ACHN (cell line): ENCODE results near the gene REG4.
"Not testable (repeated sequence)": the region's sequence is repeated elsewhere in the genome, so short reads cannot be mapped to it uniquely, and the experiment has no call there.

Source experiments
- DNase-seq: peaks from one replicate; pipeline ENCODE4 v3.0.0-alpha.2; 2015
- in situ Hi-C: cut with HindIII; loops from 2 replicates; pipeline ENCODE4 v1.10.0; 2017; ENCODE audit warnings: low sequenced_read_pairs, low pct_ligation_motif_present, low pct_unique_long_range_greater_than_20kb

The REG4 gene

DNA sequence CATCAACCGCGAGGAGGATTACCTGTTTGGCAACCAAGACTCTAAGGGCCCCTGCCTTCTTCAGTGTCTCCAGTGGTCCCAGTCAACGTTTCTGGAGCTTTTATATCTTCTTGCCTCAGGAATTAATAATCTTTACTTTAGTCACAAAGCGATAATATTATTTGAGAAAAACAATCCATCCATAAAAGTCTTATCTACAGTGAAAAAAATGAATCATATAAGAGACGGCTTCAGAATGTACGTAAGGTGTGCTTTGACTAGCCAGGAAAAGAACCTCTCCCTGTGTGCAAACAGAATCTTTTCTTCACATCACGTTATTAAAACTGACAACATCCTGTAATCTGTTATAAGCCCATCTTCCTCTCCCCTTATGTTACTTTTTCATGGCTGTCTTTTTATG lies at the start of gene REG4:
REG4 (minus strand) TSS at position 74 of the 400 bp plus-strand sequence. CDS start 2,691 bp downstream, outside the sequence.
- DNase-seq = no peak
- in situ Hi-C loops = no loop called here

DNA sequence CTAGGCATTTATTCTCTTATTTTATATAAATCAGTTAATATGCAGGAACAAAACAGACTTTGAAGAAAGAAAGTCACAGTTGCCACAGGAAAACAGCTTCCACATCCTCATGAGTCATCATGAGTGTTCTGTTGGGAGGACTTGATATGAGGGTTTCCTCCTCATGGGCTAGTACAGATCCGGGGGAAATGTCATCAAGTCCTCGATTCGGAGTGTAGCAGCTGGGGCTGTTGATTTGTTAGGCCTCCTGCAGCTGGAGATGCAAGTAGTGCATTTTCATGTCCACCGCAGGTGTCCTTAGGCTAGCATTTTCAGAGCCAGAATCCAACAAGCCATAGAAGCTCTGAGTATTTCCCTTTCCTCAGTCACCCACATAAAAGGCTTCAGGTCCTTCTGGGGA lies 48.4 kb upstream of the REG4 start:
- in situ Hi-C loops = no loop called here
- DNase-seq = peak; percentile 41

DNA sequence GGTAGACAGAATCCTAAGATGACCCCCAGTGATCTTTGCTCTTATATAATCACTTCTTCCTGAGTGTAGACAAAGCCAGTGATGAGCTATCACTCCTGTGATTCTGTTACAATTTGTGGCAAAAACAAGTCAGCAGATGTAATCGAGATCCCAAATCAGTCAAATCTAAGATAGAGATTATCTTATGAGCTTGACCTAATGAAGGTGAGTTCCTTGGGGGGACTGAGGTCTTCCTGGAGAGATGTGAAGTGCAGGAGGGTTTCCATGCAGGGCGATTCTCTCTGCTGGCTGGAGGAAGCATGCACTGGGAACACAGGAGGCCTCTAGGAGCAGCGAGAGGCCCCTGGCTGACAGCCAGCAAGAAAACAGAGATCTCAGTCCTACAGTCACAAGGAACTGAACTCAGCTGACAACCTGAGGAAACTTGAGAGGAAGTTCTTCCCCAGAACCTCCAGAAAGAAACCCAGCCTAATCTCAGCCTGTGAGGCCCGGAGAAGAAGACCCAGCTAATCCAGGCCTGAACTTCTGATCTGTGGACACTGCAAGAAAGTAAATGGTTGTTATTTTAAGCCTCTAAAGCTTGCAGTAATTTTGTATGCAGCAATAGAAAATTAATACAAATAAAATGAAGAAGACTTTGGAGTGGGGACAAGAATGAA lies 47.4 kb upstream of the REG4 start:
- DNase-seq, in situ Hi-C loops: not testable (repeated sequence)

GRCh38 chr1:119858126-119858525 lies 46.9 kb upstream of the REG4 start:
- DNase-seq = no peak
- in situ Hi-C loops = no loop called here

GRCh38 chr1:119853155-119853554 lies 41.9 kb upstream of the REG4 start:
- in situ Hi-C loops = no loop called here
- no peak for DNase-seq

GRCh38 chr1:119844206-119844605 lies 32.9 kb upstream of the REG4 start:
- peak; percentile 1 for DNase-seq
- in situ Hi-C loops = not testable (repeated sequence)

DNA sequence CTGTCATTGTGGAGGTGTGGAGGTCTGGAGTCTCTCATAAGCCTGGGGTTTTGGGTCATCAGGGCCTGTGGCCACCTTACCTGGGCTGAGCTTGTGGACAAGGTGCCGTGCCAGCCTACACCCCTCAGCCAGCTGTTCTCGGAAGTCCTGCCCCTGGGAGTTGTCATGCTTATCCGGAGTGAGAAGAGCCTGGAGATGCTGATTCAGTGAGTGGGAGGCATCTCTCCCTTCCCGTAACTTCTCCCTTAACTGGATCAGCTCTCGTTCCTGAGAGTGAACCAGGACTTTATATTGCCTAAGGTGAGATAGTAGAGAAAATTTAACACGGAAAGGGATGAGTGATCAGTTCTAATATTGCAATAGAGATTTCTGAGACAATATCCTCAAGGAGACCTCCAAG lies 30.0 kb upstream of the REG4 start:
- DNase-seq = no peak
- in situ Hi-C loops = no loop called here

- in situ Hi-C loops = no loop called here
- DNase-seq = no peak
These were observed 29.5 kb upstream of the REG4 start for GRCh38 chr1:119840745-119841144.

- in situ Hi-C loops = no loop called here
- DNase-seq = no peak
These were observed 27.0 kb upstream of the REG4 start for GRCh38 chr1:119838236-119838635.

DNA sequence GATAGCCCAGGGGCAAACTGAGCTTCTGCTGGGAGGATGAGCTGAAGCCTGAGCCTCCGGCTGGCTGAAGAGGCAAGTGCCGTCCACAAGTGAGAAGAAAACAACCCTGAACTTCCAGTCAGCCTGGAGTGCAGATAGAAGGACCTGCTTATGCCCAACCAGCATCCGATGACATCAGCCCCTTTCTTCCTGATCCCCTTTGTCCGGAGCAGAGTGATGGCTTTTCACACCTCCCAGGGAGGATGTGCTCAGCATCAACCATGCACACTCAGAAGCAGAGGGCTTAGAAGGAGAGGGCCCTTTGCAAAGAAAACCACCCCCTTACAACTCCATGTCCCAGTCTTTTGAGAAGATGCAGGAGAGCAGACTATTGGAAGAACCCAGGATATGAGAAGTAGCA lies 23.7 kb upstream of the REG4 start:
- in situ Hi-C loops = no loop called here
- DNase-seq = no peak

- in situ Hi-C loops = no loop called here
- no peak for DNase-seq
These were observed 19.8 kb upstream of the REG4 start for GRCh38 chr1:119831027-119831426.

GRCh38 chr1:119829625-119830024 lies 18.4 kb upstream of the REG4 start:
- DNase-seq = no peak
- in situ Hi-C loops = no loop called here

DNA sequence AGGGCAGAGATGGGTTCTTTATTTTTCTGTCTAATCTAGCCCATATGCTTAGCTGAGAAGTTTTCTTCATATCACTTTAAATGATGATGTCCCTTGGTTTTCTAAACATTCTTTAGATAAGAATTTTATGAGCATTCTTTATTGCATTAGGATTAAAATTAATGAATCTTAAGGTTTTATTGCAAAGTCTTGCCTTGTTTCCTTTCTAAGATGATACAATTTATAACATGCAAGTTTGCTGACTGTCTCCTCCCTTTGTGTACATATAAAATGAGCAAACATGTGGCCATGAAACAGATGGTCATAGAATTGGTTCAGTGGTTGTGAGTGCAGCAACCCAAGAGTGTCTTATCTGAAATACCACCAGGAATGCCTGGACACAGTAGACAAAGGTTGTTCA lies 17.7 kb upstream of the REG4 start:
- DNase-seq, in situ Hi-C loops: not testable (repeated sequence)

- in situ Hi-C loops = no loop called here
- DNase-seq = no peak
These were observed 17.0 kb upstream of the REG4 start for GRCh38 chr1:119828266-119828665.

- peak; percentile 8 for DNase-seq
- in situ Hi-C loops = no loop called here
These were observed 15.8 kb upstream of the REG4 start for GRCh38 chr1:119827010-119827409.

- in situ Hi-C loops = no loop called here
- DNase-seq = no peak
These were observed 11.1 kb upstream of the REG4 start for GRCh38 chr1:119822406-119822805.

DNA sequence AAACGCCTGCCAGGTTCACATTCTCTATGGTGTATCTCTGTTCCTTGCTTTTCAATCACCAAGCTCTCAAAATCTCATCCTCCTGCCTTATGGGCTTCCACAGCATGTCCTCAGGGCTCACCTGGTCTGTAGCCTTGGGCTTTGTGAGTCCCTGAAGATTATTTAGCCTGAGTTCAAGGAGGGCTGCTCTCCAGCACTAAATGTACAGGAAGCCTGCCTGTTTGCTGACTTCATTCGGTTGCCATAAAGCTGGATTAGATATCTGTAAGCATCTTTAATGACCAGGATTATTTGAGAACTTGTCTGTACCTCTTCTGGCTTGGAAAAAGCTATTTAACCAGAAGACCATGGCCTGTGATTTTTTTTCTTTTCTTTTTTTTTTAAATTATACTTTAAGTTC lies 6.9 kb upstream of the REG4 start:
- in situ Hi-C loops = no loop called here
- no peak for DNase-seq

GRCh38 chr1:119816407-119816806 lies 5.1 kb upstream of the REG4 start:
- in situ Hi-C loops = no loop called here
- peak; percentile 59 for DNase-seq

DNA sequence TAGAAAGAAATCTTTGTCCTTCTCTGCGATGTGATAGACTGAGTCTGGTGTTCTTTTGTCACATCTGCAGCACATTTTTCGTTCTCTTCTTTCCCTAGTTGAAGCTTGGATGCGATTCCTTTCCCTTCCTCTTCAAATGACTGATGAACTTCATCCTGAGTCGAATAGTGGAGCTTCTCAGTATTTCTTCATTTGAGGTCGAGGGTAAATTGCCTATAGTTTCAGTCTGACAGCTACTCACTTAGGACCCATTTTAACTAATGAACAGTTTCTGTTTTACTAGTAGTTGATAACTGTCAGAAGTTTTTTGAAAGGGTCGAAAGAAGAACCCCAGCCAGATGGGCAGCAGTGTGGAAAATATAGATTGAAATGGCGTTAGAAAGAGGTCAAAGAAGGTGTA lies 4.7 kb upstream of the REG4 start:
- in situ Hi-C loops = no loop called here
- no peak for DNase-seq

DNA sequence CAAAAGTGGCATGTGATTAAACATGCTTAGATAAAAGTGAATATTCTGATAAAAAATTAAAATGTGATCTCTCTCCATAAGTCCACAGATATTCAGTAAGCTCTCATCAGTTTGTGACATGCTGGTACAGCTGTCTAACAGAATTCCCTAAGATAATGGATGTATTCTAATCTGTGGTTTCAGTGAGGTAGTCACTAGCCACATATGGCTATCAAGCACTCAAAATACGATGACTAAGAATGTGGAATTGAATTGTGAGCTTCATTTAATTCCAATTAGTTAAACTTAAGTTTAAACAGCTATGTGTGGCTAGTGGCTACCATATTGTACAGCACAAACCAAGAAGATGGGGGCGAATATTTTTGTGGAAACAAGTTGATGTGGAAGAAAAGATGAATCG lies 4.1 kb upstream of the REG4 start:
- in situ Hi-C loops = no loop called here

DNA sequence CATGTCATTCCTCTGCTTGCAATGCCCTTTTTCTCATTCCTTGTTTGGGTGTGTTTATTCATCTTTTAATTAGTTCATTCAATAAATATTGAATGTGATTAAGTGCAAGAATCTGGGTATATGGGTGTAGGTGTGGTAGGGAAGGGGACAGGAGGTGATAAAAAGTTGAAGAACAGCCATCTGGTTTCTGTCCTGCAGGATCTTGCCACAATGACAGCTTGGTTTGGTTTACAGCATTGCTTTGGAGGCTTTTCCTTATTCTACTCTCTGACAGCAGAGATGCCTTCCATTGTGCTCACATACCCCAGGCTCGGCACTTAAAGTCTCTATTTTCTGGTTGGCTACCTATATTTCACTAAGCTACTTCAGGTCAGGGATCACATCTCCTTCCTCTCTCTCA lies 3.0 kb upstream of the REG4 start:
- no peak for DNase-seq
- in situ Hi-C loops = no loop called here

More for the DNA sequence above, 4.1 kb upstream of the REG4 start:
- no peak for DNase-seq
